DND-41 (cell line): Measurements from ENCODE around the gene NGFR.

Experiments
- CTCF ChIP-seq: IDR thresholded peaks from 2 replicates; pipeline ENCODE4 v1.5.1; 2012; ENCODE audit warnings: borderline replicate concordance, low read length, moderate library complexity, mild to moderate bottlenecking; ENCODE audit not compliant: poor library complexity, severe bottlenecking; ENCODE audit errors: extremely low read depth
- EZH2 ChIP-seq: IDR thresholded peaks from 3 replicates; pipeline ENCODE4 v1.6.1; 2012; ENCODE audit warnings: borderline replicate concordance, low read depth, mild to moderate bottlenecking, moderate library complexity, low read length, inconsistent platforms; ENCODE audit not compliant: severe bottlenecking

GRCh38 chr17:49450735-49451134, 44.4 kb upstream of the NGFR start:
- no peak for TF ChIP-seq CTCF
- TF ChIP-seq EZH2, result no peak
